Erythroblast (primary cell): ENCODE data around the gene MCF2L.

Source experiments
- DNase-seq, 2 experiments: peaks; one replicate each; lab custom pipeline; 2025; lab: John Stamatoyannopoulos, UW
- GATA1 ChIP-seq: IDR thresholded peaks from 2 replicates; pipeline ENCODE4 v1.6.1; 2011; ENCODE audit warnings: low read depth, mild to moderate bottlenecking, control low read depth, low read length, moderate library complexity
- POLR2A ChIP-seq: IDR thresholded peaks from 2 replicates; pipeline ENCODE4 v1.6.1; 2011; ENCODE audit warnings: mild to moderate bottlenecking, low read length

The MCF2L gene

GRCh38 chr13:112974671-112975070, 5.7 kb downstream of the MCF2L start:
- no peak for DNase-seq
- TF ChIP-seq POLR2A = no peak
- no peak for TF ChIP-seq GATA1

DNA sequence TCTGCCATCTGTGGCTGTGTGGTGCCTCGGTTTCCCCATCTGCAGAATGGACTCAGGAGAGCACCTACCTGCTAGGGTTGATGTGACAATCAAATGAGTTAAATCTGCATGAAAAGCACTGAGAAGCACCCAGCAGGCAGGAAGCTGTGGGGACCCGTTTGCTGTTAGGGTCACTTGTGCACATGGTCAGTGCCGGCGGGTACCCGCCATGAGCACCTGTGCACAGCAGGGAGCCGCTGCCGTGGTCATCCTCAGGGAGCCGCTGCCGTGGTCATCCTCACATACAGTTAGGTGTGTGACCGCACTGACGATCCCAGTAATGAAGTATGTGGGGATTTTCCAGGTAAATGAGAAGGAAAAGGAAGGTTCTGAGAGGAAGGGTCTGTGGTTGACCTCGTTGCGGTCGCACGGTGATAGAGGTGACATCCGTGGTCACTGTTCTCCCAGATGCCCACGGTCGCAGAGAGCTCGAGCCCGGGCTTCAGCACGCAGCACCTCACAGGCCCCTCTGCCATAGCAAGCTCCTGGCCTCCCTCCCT, 6.5 kb downstream of the MCF2L start:
- TF ChIP-seq GATA1 (no peak), POLR2A (no peak)
- no peak for DNase-seq

DNA sequence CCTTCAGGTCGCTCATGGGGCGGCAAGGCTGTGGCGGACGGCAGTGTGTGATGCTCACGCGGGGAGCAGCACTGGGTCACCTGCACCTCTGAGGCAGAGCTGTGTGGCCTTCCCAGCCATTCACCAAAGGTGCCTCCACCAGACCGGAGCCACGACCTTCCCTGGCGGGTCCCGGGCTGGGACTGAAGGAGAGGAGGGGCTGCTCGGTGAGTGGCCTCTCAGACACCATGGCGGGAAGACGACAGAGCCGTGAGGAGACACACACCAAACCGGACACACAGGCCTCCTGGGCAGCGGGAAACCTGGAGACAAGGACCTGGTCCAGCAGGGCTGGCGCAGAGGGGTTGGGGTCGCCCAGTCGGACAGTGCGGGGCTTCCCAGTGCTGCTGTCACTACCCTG, 7.5 kb downstream of the MCF2L start:
- TF ChIP-seq GATA1 (no peak), POLR2A (no peak)
- no peak for DNase-seq

DNA sequence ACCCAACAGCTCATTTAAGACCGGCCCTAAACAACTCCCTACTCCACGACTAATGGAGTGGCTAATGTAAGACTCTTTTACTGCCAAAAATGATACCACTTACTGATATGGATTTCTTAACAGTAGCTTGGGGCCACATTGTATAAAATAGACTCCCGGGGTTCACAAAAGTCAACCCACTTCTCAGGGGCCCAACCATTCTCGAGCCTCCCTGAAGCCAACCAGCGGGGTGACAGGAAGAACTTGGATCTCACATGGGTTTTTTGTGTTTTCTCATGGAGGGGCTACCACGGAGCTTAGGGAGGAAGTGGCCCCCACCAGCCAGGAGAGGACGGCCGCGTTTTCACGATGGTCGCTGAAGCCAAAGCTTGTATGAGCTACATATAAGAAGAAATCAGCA, 8.1 kb downstream of the MCF2L start:
- DNase-seq = no peak
- TF ChIP-seq POLR2A (no peak), GATA1 (no peak)

DNA sequence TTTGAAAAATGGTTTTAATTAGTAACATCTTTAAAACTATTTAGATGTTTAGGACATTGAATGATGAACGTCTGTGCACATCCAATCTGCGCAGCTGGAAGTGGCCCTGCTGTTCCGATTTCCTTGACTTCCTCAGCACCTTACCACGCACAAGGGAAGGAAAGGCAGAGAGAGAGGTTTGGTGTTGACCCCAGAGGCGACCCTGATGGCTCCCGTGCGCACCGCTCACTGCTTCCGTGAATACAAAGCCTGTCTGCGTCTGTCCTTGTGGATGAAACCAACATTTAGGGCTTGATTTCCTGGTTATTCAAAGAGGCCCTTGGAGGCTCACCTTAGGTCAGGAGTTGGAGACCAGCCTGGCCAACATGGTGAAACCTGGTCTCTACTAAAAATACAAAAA, 8.5 kb downstream of the MCF2L start:
- TF ChIP-seq POLR2A (no peak), GATA1 (no peak)
- DNase-seq = no peak

DNA sequence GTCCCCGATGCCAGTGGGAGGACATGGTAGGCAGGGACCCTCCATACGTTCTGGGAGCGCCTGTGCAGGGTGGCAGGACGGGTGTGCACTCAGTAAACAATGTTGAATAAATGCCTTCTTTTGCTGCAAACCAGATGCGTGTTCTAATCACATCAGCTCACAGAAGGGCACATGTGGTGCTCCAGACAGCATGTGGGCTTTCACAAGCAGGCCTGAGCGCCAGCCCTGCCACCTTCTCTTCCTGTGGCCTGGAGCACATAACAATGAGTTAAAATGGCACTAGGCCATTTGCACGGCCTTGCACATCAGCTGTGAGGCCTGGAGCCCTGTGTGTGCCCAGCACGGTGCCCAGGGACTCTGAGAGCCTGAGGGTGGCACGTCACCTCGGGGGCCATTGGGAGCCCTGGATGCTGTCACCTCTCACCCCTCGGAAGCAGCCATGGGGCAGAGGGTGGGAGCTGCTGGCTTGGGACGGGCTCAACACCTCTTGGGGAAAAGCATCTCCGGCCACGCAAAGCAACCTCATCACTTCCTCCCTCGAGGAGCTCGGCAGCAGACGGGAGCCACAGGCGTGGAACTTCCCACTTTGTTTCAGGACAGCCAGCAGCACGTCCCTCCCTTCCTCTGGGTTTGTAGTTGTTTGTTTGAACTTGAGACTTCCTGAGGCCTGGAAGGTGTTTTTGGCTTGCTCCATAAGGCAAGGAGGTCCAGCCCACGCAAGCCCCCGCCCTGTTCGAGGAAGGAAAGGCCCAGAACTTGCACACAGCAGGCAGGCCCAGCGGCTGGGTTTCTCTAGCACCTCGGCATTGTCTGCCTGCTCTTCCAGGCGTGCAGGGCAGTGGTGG, 9.8 kb downstream of the MCF2L start:
- TF ChIP-seq POLR2A = no peak
- TF ChIP-seq GATA1 = no peak
- no peak for DNase-seq

GRCh38 chr13:112979406-112979902, 10.4 kb downstream of the MCF2L start:
- no peak for DNase-seq
- TF ChIP-seq POLR2A (no peak), GATA1 (no peak)

GRCh38 chr13:112980434-112980833, 11.4 kb downstream of the MCF2L start:
- TF ChIP-seq GATA1 (no peak), POLR2A (no peak)
- DNase-seq = no peak

DNA sequence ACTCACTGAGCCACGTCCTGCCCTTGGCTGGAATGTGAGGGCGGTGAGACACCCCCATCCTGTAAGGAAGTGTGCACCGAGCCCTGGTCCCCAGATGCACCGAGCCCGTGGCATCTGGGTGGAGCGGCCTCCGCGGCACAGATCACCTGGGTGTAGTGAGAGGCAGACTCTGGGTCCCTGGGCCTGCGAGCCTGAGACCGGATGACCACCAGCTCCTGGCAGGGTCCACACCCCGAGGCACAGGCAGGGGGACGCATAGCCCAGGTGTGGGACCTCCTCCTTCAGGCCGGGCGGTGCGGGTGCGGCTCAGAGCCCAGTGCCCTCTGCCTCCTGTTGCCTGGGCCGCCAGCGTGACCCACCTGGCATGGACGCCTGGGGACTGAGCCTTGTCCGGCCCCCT, 12.4 kb downstream of the MCF2L start:
- TF ChIP-seq GATA1 = no peak
- no peak for DNase-seq

DNA sequence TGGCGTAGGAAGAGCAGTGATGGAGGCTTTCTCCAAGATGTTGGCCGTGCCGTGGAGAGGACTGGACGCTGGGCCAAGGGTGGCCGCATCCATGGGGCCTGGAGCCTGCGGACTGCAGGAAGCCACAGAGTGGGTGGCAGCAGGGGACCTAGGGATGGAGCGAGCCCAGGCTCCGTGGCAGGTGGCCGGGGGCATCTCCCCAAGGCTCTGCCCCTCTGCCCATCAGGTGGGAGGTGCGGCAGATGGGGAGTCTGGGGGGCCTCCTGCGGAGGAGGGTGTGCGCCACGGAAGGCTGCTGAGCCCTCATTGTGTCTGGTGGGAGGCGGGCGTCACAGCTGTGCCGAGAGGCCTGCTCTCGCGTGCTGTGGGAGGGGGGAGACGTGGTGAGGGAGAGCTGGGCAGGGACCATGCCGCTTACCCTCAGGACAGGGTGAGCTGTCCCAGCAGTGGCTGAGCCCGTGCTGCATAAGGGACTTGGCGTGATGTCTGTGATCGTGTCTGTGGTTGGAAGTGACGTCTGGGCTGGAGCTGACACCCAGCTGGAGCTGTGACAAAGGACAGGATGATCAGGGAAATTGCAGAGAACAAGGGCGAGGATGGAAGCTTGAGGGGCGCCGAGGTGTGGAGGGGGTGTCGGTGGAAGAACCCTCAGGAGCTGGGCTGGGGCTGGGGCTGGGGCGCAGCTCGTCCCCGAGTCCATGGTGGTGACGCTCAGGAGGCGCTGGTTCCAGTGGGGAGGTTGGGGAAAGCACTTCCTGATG, 13.4 kb downstream of the MCF2L start:
- DNase-seq = no peak
- no peak for TF ChIP-seq POLR2A

DNA sequence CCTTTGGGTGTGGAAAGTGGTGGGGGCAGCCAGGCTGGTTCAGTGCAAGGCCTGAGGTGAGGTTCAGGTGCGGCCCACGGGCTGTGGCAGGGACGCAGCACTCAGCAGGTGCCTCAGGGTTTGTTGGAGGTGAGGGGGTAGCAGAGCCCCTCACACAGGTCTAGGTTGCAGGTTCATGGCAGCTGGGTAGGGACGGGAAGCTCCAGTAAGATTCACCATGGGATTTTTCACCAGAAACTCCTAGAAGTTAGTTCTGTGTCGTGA, 14.0 kb downstream of the MCF2L start:
- TF ChIP-seq POLR2A (no peak), GATA1 (no peak)
- DNase-seq = no peak

GRCh38 chr13:112983428-112984196, 14.6 kb downstream of the MCF2L start:
- DNase-seq = no peak
- TF ChIP-seq POLR2A = no peak
- TF ChIP-seq GATA1 = no peak

DNA sequence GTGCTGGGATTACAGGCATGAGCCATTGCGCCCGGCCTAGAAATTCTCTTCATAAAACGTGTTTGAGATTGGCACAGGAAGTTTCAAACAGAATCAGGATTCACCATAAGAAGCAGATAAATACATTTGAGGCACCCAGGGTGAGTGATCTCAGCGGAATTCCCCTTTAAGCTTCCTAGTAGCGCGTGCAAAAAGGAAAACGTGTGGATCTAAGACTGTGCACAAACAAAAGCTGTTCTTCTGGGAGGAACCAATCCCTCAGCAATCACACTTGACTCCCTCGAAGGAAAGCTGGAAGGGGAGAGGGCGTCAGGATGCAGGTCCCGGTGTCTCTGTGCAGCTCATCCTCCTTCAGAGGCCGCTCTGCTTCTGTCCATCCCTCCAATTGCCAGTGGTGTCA, 15.5 kb downstream of the MCF2L start:
- no peak for DNase-seq
- TF ChIP-seq GATA1 = no peak
- no peak for TF ChIP-seq POLR2A
